ENCODE measurements around the gene TBX4. TPM values are rescaled to one million over a fixed set of nuclear protein-coding genes. Genes with fewer than 3 reads are reported as not detected.
"Not testable (repeated sequence)": the region's sequence is repeated elsewhere in the genome, so short reads cannot be mapped to it uniquely, and the experiment has no call there.

Gene TBX4
- total RNA-seq, 3 donors from 2014 or later, result not detected

GRCh38 chr17:61431594-61432311 lies 20.5 kb upstream of the TBX4 start:
- no peaks in the 10 kb centered on the region for H3K4me1 ChIP-seq (ENCODE audit: low read depth)
- no peak for ATAC-seq

GRCh38 chr17:61436273-61436672 lies 15.9 kb upstream of the TBX4 start:
- intact Hi-C loops (cut with DNase I, micrococcal nuclease), result no loop called here
- H3K4me3 ChIP-seq, result no peak overlapping the region
- DNase-seq (no peak), ATAC-seq (no peak)
- H3K9me3 ChIP-seq, result peaks cover 8% of the 10 kb centered on the region
- no peak for TF ChIP-seq CTCF (IDR thresholded peaks at IDR 0.05)
- no peaks in the 10 kb centered on the region for H3K36me3 ChIP-seq (ENCODE audit: low read depth)
- H3K4me1 ChIP-seq (ENCODE audit: low read depth), result no peaks in the 10 kb centered on the region

More at GRCh38 chr17:61431594-61432311, 20.5 kb upstream of the TBX4 start:
- Histone ChIP-seq H3K4me3 (no peak overlapping the region), H3K36me3 (ENCODE audit: low read depth) (no peaks in the 10 kb centered on the region), H3K9me3 (peaks cover 3% of the 10 kb centered on the region)
- no peak for DNase-seq
- intact Hi-C loops (cut with DNase I, micrococcal nuclease), result no loop called here
- TF ChIP-seq CTCF (IDR thresholded peaks at IDR 0.05), result no peak

GRCh38 chr17:61436995-61437704 lies 15.1 kb upstream of the TBX4 start:
- no peak for TF ChIP-seq CTCF (IDR thresholded peaks at IDR 0.05)
- no peak for DNase-seq
- H3K36me3 ChIP-seq (ENCODE audit: low read depth), result no peaks in the 10 kb centered on the region
- peaks cover 8% of the 10 kb centered on the region for H3K9me3 ChIP-seq
- ATAC-seq, result no peak
- intact Hi-C loops (cut with DNase I, micrococcal nuclease), result no loop called here
- H3K4me3 ChIP-seq, result no peak overlapping the region
- H3K4me1 ChIP-seq (ENCODE audit: low read depth), result no peaks in the 10 kb centered on the region

GRCh38 chr17:61440697-61441096 lies 11.5 kb upstream of the TBX4 start:
- peaks cover 8% of the 10 kb centered on the region for H3K9me3 ChIP-seq
- no peaks in the 10 kb centered on the region for H3K36me3 ChIP-seq (ENCODE audit: low read depth)
- ATAC-seq (no peak), DNase-seq (no peak)
- no peaks in the 10 kb centered on the region for H3K4me1 ChIP-seq (ENCODE audit: low read depth)
- intact Hi-C loops (cut with DNase I, micrococcal nuclease), result no loop called here
- TF ChIP-seq CTCF (IDR thresholded peaks at IDR 0.05), result no peak
- no peak overlapping the region for H3K4me3 ChIP-seq

GRCh38 chr17:61441507-61441906 lies 10.7 kb upstream of the TBX4 start:
- H3K36me3 ChIP-seq (ENCODE audit: low read depth); ATAC-seq; H3K9me3 ChIP-seq; H3K4me3 ChIP-seq; intact Hi-C loops (cut with DNase I, micrococcal nuclease); DNase-seq; H3K4me1 ChIP-seq (ENCODE audit: low read depth): not testable (repeated sequence)

GRCh38 chr17:61442136-61442775 lies 10.0 kb upstream of the TBX4 start:
- H3K4me3 ChIP-seq, result no peak overlapping the region
- DNase-seq (no peak), ATAC-seq (no peak)
- peaks cover 1% of the 10 kb centered on the region for H3K9me3 ChIP-seq
- no peaks in the 10 kb centered on the region for H3K4me1 ChIP-seq (ENCODE audit: low read depth)
- H3K36me3 ChIP-seq (ENCODE audit: low read depth), result no peaks in the 10 kb centered on the region
- intact Hi-C loops (cut with DNase I, micrococcal nuclease), result no loop called here
- no peak for TF ChIP-seq CTCF (IDR thresholded peaks at IDR 0.05)
